T-cell (primary cell): ENCODE measurements around the gene AMTN. TPM values are rescaled to one million over a fixed set of nuclear protein-coding genes. Genes with fewer than 3 reads are reported as not detected.

ENCODE experiments used
- ATAC-seq, 4 experiments: fragments of 200-7000 bp in 3 of 4; fragments of 150-1000 bp in 1 of 4; cut with Tn5 transposase; replicated peaks in 1 of 4; 1 replicate in 3 of 4; 2 replicates in 1 of 4; pipeline ENCODE4 v1.10.0; 2021; ENCODE audit warnings: moderate library complexity in 3 of 4, mild to moderate bottlenecking in 2 of 4, moderate number of reproducible peaks in 1 of 4
- CTCF ChIA-PET, 2 donors: fragments of 300-600 bp; sonication (Branson Sonifier 250); formaldehyde crosslinking; loops; one replicate each; lab custom pipeline; 2022; ENCODE audit warnings: antibody characterized with exemption in 2 of 2; lab: Charles Lee
- POLR2A ChIA-PET, 2 donors: fragments of 300-600 bp; sonication (Branson Sonifier 250); formaldehyde crosslinking; loops; one replicate each; lab custom pipeline; 2022; ENCODE audit warnings: antibody characterized with exemption in 2 of 2; lab: Charles Lee
- DNase-seq, 35 experiments: peaks; one replicate each; pipeline versions ENCODE4 v3.0.0 to v3.0.0-alpha.2; 2013 to 2023
- H3K27ac ChIP-seq: one replicate; pipeline ENCODE4 v1.5.1; 2013; ENCODE audit warnings: low read length
- H3K27me3 ChIP-seq, 2 experiments: replicated peaks in 1 of 2; 1 replicate in 1 of 2; 2 replicates in 1 of 2; pipeline versions ENCODE4 v1.6.1 to v1.7.0; 2013; ENCODE audit warnings: low read length in 1 of 2, mixed read lengths in 1 of 2; ENCODE audit not compliant: control insufficient read depth in 2 of 2, insufficient read depth in 2 of 2; ENCODE audit errors: extremely low read depth in 1 of 2
- H3K36me3 ChIP-seq, 2 donors: 1 replicate in 1 of 2; 2 replicates in 1 of 2; pipeline versions ENCODE4 v1.6.1 to v1.7.0; 2013; ENCODE audit warnings: low read length in 1 of 2; ENCODE audit not compliant: control insufficient read depth in 2 of 2, insufficient read depth in 1 of 2; ENCODE audit errors: extremely low read depth in 1 of 2
- H3K4me1 ChIP-seq, 2 experiments: 1 replicate in 1 of 2; 2 replicates in 1 of 2; pipeline versions ENCODE4 v1.6.1 to v1.7.0; 2013; ENCODE audit warnings: low read length in 2 of 2, mixed read lengths in 1 of 2; ENCODE audit not compliant: insufficient read depth in 2 of 2, control insufficient read depth in 1 of 2; ENCODE audit errors: extremely low read depth in 1 of 2
- H3K4me3 ChIP-seq, 2 donors: 1 replicate in 1 of 2; 2 replicates in 1 of 2; pipeline versions ENCODE4 v1.5.1 to v1.7.0; 2013; ENCODE audit warnings: mild to moderate bottlenecking in 2 of 2, low read length in 1 of 2, moderate library complexity in 1 of 2; ENCODE audit not compliant: control insufficient read depth in 1 of 2; ENCODE audit errors: extremely low read depth in 1 of 2
- H3K9me3 ChIP-seq: 2 replicates; pipeline ENCODE4 v1.7.0; 2013
- H3K27ac Mint-ChIP-seq, 2 donors: one replicate each; pipeline ENCODE4 v1.8.0; 2020 to 2021; ENCODE audit warnings: mild to moderate bottlenecking in 2 of 2, mixed read lengths in 2 of 2
- H3K27me3 Mint-ChIP-seq, 2 donors: one replicate each; pipeline ENCODE4 v1.8.0; 2021 to 2022; ENCODE audit warnings: mixed read lengths in 2 of 2
- H3K36me3 Mint-ChIP-seq: one replicate; pipeline ENCODE4 v1.8.0; 2021; ENCODE audit warnings: mixed read lengths
- H3K4me1 Mint-ChIP-seq, 3 donors: one replicate each; pipeline ENCODE4 v1.8.0; 2020 to 2022; ENCODE audit warnings: mixed read lengths in 3 of 3, mild to moderate bottlenecking in 1 of 3
- H3K4me3 Mint-ChIP-seq, 3 donors: one replicate each; pipeline ENCODE4 v1.8.0; 2020 to 2022; ENCODE audit warnings: mild to moderate bottlenecking in 3 of 3, mixed read lengths in 3 of 3, moderate library complexity in 3 of 3
- H3K9me3 Mint-ChIP-seq, 3 donors: one replicate each; pipeline ENCODE4 v1.8.0; 2020 to 2022; ENCODE audit warnings: mixed read lengths in 3 of 3
- WGBS: methylation state at CpG from one replicate; pipeline ENCODE4 v1.1.5; 2013; ENCODE audit warnings: missing lambda C conversion rate; ENCODE audit not compliant: insufficient coverage; 5-methylcytosine and 5-hydroxymethylcytosine counted together
- total RNA-seq, 35 experiments: library from RNA in 6 of 35; stranded (reverse) in 6 of 35; fragments of 120-200 nt in 1 of 35; gene quantifications; one replicate each; pipeline versions ENCODE4 v1.2.1 to v1.2.4 and lab custom pipeline; 2013 to 2026

The AMTN gene
- total RNA-seq, 5 donors from 2014 or later (not counting 1 experiment from before 2014, with no cell fraction given) = not detected

DNA sequence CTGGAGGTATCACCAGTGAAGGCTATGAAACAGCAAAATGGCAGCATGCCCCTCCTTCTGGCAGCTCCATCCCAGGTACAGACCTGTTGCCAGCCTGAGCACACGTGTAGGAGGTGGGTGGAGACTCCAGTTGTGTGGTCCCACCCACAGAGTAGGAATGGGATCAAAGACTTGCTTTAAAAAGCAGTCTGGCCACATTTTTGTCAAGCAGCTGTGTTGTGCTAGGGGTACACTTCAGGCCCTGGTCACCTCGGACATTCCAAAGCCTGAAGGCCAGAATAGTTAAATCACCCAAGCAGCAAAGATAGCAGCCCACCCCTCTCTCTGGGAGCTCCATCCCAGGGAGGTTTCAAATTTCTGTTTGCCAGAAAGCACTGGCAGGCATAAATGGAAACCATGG is 53.4 kb downstream of the AMTN start:
- H3K36me3 ChIP-seq = no peaks in the 10 kb centered on the region
- ChIA-PET CTCF (no interaction called here), POLR2A (no interaction called here)
- H3K27ac Mint-ChIP-seq = no peak overlapping the region
- no peak overlapping the region for H3K4me3 ChIP-seq
- peaks cover 0 to 10% of the 10 kb centered on the region in 2 donors for H3K27me3 Mint-ChIP-seq
- no peaks in the 10 kb centered on the region for H3K4me1 ChIP-seq
- WGBS = 100% methylated on average over 1 of the region's 2 CpGs
- H3K9me3 Mint-ChIP-seq = peaks cover 0 to 4% (median 0%) of the 10 kb centered on the region in 3 donors
- H3K9me3 ChIP-seq = no peaks in the 10 kb centered on the region
- DNase-seq (no peak), ATAC-seq (no peak)
- H3K27ac ChIP-seq = no peak overlapping the region
- no peaks in the 10 kb centered on the region for H3K4me1 Mint-ChIP-seq
- peaks cover 0 to 14% of the 10 kb centered on the region in 2 experiments for H3K27me3 ChIP-seq
- no peak overlapping the region for H3K4me3 Mint-ChIP-seq
- H3K36me3 Mint-ChIP-seq = no peaks in the 10 kb centered on the region

GRCh38 chr4:70575964-70576363 is 57.6 kb downstream of the AMTN start:
- no peaks in the 10 kb centered on the region for H3K36me3 ChIP-seq
- no peaks in the 10 kb centered on the region for H3K9me3 ChIP-seq
- Mint-ChIP-seq H3K4me3 (no peak overlapping the region), H3K27ac (no peak overlapping the region), H3K9me3 (peaks cover 0 to 4% (median 3%) of the 10 kb centered on the region in 3 donors), H3K27me3 (peaks cover 4 to 10% of the 10 kb centered on the region in 2 donors), H3K36me3 (no peaks in the 10 kb centered on the region), H3K4me1 (no peaks in the 10 kb centered on the region)
- H3K27me3 ChIP-seq = peaks cover 0 to 14% of the 10 kb centered on the region in 2 experiments
- no peaks in the 10 kb centered on the region for H3K4me1 ChIP-seq
- CTCF ChIA-PET = no interaction called here
- H3K4me3 ChIP-seq = no peak overlapping the region
- POLR2A ChIA-PET = no interaction called here
- no peak for ATAC-seq
- DNase-seq = no peak
- no peak overlapping the region for H3K27ac ChIP-seq

GRCh38 chr4:70577220-70577927 is 59.0 kb downstream of the AMTN start:
- H3K9me3 Mint-ChIP-seq = peaks cover 0 to 4% (median 3%) of the 10 kb centered on the region in 3 donors
- Histone ChIP-seq H3K27ac (no peak overlapping the region), H3K36me3 (no peaks in the 10 kb centered on the region), H3K27me3 (peaks cover 0 to 4% of the 10 kb centered on the region in 2 experiments), H3K4me3 (no peak overlapping the region), H3K4me1 (no peaks in the 10 kb centered on the region), H3K9me3 (no peaks in the 10 kb centered on the region)
- no peak overlapping the region for H3K4me3 Mint-ChIP-seq
- DNase-seq (no peak), ATAC-seq (no peak)
- 69% methylated on average over 4 of the region's 6 CpGs for WGBS
- no peaks in the 10 kb centered on the region for H3K4me1 Mint-ChIP-seq
- H3K36me3 Mint-ChIP-seq = no peaks in the 10 kb centered on the region
- CTCF ChIA-PET = no interaction called here
- POLR2A ChIA-PET = no interaction called here
- no peak overlapping the region for H3K27ac Mint-ChIP-seq
- peaks cover 4 to 6% of the 10 kb centered on the region in 2 donors for H3K27me3 Mint-ChIP-seq

- no peaks in the 10 kb centered on the region for H3K36me3 ChIP-seq
These were observed 63.6 kb downstream of the AMTN start for GRCh38 chr4:70581980-70582379.

More at GRCh38 chr4:70581980-70582379, 63.6 kb downstream of the AMTN start:
- H3K27ac ChIP-seq = no peak overlapping the region
- CTCF ChIA-PET = interaction anchor here in 1 of 2 donors (0.6 kb wide), 1 partner anchor 11 kb away, joined by 9 read pairs; no protein-coding TSS in a partner anchor
- H3K4me1 Mint-ChIP-seq = no peaks in the 10 kb centered on the region
- H3K4me3 Mint-ChIP-seq = no peak overlapping the region
- H3K9me3 ChIP-seq = no peaks in the 10 kb centered on the region
- H3K4me3 ChIP-seq = no peak overlapping the region
- peaks cover 0 to 3% (median 0%) of the 10 kb centered on the region in 3 donors for H3K9me3 Mint-ChIP-seq
- no peaks in the 10 kb centered on the region for H3K4me1 ChIP-seq
- no peaks in the 10 kb centered on the region for H3K36me3 Mint-ChIP-seq
- H3K27ac Mint-ChIP-seq = no peak overlapping the region
- WGBS = 87% methylated on average over 2 of the region's 2 CpGs
- H3K27me3 Mint-ChIP-seq = peaks cover 4 to 6% of the 10 kb centered on the region in 2 donors
- ATAC-seq (no peak), DNase-seq (no peak)
- POLR2A ChIA-PET = no interaction called here
- H3K27me3 ChIP-seq = no peaks in the 10 kb centered on the region

Other genes with a start within 250 kb of the AMTN start
- not detected for gene CABS1, start 183.6 kb upstream of the AMTN start, total RNA-seq
- gene SMR3A, start 157.8 kb upstream of the AMTN start, total RNA-seq = not detected
- gene SMR3B, start 135.4 kb upstream of the AMTN start, total RNA-seq = not detected
- not detected for gene OPRPN, start 120.6 kb upstream of the AMTN start, total RNA-seq
- not detected for gene MUC7, start 46.4 kb upstream of the AMTN start, total RNA-seq
- gene AMBN, start 73.7 kb downstream of the AMTN start, total RNA-seq = not detected
- not detected for gene ENAM, start 110.2 kb downstream of the AMTN start, total RNA-seq
- gene JCHAIN, start 147.9 kb downstream of the AMTN start, total RNA-seq = 10 to 100 TPM in 2 of 5 donors, 1 to 10 TPM in 3; 4.8 to 23.6 (median 8.9) TPM
- 10 to 100 TPM; 15.1 to 34.9 (median 34.0) TPM for gene UTP3, start 170.0 kb downstream of the AMTN start, total RNA-seq
- gene RUFY3, start 203.4 kb downstream of the AMTN start, total RNA-seq = 10 to 100 TPM; 29.8 to 34.1 (median 33.3) TPM